NCI-H526 treated with DMSO at 0.1 percent for 48 hours (cell line): ENCODE measurements around the gene NELL2.
"Not testable (repeated sequence)": the region's sequence is repeated elsewhere in the genome, so short reads cannot be mapped to it uniquely, and the experiment has no call there.

Experiments used
- DNase-seq: peaks from one replicate; lab custom pipeline; 2025; lab: John Stamatoyannopoulos, UW

Gene NELL2

DNA sequence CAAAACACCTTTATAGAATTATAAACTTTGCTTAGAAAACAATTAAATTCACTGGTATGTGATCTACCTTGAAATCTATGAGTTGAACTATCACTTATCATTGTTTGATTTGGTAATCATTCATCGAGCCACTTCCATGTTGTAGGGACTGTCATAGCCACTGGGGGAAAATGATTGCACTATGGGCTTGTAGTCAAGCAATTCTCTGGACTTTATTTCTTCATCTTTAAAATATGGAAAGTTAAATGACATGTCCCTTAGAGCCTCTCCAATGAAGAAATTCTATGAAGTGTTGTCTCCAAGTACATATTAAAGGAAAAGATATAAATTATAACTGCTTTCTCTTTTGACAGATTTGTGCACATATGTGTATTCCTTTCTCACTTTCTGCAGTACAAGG is 97.3 kb downstream of the NELL2 start:
- DNase-seq: no peak

DNA sequence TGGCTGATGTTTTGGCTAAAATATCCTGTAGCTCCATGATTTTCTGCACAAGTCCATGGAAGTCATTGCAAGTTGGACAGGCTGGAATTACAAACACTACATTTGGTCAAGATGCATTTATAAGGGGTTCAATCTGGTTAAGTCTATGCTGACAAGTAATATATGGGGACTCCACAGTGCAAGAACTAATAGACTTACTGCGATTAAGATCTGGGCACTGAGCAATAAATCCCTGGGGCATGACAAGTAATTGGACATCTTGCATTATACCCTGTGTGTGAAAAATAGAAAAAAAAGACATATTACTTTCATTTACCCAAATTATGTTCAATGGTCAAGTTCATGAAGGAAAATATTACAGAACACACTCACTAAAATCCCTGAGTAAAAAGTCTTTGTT is 99.1 kb downstream of the NELL2 start:
- no peak for DNase-seq

DNA sequence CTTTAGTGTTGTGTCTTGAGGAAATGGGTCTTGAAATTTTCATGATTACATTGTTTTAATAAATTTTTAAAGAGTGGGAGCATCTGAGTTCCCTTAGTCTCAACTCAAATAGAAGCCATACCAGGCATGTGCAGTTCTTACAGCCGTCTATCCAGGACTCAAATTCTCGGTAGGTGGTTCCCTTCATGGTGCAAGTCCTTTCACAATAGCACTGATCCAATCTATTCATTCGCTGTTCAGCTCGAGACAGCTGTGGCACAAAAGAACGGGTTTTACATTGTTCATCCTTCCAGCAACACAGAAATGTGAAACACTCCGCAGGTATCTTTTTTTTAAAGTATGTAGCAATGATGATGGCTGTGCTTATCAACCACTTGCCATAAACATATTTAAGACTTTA is 100.2 kb downstream of the NELL2 start:
- DNase-seq: no peak

DNA sequence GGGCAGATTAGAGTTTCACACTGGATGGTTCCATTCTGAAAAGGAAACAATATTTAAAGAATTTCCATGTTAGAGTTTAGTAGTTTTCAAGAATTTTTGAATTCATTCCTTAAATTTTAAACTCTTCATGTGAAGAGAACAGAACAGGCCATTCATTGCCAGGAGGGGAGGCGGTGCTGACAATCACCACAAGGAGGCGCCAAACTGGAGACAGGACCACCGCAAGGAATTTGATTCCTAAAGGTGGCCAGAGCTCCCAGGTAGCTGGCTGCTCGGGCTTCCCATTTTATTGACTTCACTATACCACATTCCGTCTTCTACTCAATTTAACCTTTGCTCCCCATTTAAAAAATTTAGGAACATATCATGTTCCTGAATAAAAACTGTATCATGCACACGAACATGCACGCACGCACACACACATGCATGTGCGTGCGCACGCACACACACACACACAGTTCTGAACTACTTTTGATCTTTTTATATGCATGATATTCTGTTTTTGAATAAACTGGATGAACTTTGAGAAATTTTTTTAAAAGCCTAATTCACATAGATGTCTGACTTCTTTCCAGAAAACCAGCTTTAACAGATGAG is 101.2 kb downstream of the NELL2 start:
- peak; percentile 6 for DNase-seq

DNA sequence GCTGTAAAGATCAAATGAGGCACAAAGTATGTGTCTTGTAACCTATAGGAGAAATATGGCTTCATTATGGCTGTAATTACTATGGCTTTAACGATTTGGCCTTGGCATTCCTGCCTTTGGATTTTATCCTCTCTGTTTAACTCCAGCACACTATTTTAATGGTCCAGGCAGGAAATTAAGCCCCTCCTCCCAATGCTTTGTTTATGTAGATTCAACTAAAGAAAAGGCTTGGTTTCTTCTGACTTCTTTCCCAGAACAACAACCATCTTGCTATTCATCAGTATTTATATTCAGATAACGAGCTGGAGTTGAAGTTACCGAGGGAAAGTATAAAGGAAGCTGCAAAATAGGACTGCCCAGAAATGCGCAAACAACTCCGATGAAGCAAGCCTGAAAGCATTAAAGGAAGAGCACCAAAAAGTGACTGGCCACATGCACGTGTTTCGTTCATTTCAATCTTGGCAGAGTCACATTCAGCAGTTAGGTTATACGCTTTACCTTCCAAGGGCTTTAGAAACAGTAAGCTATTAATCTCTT is 104.6 kb downstream of the NELL2 start:
- DNase-seq: no peak

DNA sequence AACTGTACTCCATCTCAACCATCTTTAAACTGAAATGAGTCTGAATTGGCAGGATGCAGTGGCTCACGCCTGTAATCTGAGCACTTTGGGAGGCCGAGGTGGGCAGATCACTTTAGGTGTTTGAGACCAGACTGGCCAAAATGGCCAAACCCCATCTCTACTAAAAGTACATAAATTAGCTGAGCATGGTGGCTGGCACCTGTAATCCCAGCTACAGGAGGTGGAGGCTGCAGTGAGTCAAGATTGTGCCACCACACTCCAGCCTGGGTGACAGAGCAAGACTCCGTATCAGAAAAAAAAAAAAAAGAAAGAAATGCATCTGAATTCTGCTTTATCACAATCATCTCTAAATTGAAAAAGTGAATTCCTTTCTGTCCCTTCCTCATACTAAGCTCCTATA is 110.3 kb downstream of the NELL2 start:
- DNase-seq: no peak

DNA sequence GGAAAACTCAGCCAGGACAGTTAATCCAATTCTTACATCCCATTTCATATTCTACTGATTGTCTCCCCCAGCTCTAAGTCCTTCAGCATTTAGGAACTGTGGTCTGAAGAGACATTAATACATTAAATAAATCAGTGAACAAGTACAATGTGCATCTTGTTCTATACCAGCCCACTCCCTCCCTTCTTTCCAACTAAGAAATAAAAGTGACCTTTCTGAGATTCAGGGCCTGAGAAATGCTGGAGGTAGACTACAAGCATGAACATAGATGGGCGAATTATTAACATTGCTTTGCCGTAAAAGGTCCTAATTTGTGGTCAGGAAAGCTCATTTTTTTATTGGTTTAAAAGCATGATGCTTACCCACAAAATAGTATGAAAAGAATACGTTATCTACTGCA is 113.1 kb downstream of the NELL2 start:
- DNase-seq: no peak

DNA sequence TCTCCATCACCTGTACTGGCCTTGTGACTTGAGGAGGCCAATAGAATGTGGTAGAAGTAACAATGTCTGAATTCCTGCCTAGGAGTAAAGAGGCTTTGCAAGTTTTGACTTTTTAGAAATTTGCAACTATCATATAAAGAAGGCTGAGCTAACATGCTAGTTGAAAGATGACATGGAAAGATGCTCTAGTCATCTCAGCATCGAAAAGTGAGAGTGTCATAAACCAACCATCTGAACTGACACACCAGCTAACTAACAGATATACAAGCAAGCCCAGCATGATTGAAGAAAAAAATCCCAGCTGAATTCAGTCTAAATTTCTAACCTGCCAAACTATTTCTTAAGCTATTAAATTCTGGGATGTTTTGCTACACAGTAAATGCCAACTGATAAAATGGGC is 116.8 kb downstream of the NELL2 start:
- no peak for DNase-seq

DNA sequence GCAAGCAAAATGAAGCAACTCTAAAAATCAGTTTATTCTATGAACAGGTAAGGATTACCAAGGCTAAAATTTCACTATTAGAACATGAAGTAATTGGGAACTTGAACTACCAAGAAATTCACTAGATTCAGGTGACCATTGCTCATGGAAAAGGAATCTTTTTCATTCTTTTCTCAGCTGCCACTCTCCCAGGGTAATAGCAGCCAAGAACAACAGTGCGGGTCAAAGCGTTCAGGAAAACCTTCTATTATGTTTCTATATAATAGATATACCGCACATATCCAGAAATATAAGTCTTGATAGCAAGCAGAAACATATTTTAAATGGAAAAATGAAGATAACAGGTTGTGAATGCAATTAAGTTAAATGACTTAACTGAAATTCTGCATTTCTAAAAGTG is 125.6 kb downstream of the NELL2 start:
- DNase-seq: no peak

DNA sequence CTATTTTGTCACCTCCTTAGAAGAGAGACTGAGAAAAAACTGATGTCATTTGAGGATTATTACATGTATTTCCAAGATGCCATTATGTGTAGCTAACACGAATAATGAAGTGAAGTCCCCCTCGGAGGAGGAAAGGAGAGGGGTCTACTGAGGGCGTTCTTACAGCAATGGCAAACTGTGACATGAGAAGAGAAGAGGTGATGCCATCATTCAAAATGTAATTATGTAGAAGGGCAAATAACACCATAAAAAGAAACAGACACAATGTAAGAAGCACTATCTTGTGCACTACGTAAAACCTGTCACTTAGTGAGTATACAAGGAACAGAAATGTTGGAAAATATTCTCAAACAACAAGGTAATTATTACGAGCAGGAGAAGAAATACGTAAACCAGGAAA is 126.5 kb downstream of the NELL2 start:
- DNase-seq: no peak

DNA sequence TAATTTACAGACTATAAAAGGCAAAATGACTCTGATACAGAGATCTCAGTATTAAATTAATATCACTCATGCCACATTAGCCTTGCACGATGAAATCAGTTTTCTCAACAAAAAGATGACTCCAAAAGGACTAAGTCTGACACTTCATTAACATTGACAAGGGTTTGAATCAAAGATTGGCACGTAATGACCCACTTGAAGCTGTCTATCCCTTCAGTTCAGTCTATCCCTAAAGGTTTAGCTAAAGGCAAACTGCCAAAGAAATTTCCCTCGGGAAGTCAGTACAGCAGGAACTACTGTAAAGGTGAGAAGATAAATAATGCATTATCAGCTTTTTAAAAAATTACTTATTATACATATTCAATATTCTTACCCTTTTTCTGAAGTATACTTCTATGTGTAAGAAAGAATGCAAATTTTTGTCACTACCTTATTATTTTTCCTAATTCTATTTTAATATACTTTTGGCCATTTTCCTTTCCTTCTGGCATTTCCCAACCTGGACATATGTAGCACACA is 127.1 kb downstream of the NELL2 start:
- DNase-seq: no peak

DNA sequence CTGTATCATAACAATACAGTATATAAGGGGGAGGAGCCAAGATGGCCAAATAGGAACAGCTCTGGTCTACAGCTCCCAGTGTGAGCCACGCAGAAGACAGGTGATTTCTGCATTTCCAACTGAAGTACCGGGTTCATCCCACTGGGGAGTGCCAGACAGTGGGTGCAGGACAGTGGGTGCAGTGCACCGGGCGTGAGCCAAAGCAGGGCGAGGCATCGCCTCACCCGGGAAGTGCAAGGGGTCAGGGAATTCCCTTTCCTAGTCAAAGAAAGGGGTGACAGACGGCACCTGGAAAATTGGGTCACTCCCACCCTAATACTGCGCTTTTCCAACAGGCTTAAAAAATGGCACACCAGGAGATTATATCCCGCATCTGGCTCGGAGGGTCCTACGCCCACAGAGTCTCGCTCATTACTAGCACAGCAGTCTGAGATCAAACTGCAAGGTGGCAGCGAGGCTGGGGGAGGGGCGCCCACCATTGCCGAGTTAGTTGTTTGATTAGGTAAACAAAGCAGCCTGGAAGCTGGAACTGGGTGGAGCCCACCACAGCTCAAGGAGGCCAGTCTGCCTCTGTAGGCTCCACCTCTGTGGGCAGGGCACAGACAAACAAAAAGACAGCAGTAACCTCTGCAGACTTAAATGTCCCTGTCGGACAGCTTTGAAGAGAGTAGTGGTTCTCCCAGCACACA is 134.7 kb downstream of the NELL2 start:
- not testable (repeated sequence) for DNase-seq

DNA sequence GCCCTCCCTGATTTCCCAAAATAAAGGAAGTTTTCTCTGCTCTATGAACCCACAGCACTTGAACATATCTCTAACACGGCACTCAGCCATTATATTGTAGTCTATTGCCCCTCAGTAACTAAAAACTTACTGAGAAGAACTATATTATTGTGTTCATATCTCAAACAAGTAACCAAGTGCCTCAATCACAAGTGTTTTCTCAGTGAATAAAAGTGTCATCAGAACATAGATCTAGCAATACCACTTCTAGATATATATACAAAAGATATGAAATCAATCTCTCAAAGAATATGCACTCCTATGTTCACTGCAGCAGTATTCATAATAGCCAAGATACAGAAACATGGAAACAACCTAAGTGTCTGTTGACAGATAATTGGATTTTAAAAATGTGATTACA is 138.1 kb downstream of the NELL2 start:
- DNase-seq: no peak

DNA sequence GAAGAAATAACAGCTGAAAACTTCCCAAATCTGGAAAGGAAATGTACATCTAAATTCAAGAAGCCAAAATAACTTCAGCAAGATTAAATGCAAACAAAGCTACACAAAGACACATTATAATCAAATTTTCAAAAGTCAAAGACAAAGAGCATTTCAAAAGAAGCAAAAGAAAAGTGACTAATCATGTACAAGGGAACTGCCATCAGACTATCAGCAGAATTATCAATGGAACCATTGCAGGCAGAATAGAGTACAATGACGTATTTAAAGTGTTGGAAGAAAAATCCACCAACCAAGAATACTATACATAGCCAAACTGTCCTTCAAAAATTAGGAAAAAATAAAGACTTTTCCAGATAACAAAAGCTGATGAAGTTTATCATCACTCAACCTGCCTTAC is 147.5 kb downstream of the NELL2 start:
- no peak for DNase-seq

DNA sequence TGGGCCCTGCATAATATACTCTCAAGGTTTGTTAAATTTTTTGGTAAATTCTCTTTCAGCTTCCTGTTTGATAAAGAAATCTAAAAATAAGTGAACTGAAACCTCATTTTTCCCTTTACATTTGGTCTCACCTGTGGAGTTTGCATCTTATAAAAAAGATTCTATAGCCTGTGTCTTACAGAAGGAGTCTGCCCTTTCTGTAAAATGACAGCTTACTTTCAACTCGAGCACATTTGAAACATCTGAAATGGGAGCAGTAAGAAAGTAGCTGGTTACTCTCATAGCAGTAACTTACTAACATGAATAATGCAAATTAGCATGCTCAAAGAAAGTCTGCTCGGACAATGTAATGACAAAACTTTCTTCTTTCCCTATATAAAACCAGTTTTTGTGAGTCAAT is 155.8 kb downstream of the NELL2 start:
- no peak for DNase-seq

DNA sequence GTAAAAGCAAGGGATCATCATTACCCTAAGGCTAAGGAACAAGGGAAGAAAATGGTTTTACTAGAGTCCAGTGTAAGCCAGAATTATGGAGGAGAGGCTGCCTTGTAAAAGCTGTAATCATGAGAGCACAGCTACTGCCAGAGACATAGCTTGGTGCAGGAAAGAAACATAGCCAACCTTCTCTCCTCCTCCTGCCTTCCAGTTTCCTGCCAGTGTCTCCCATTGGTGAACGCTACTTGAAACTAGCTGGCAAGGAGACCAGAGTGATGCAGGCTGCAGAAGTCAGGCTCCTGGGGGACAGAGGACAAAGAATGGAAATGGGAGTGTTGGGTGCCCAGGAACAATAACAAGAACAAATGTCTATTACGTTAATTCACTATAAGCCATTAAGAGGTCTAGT is 158.5 kb downstream of the NELL2 start:
- no peak for DNase-seq

DNA sequence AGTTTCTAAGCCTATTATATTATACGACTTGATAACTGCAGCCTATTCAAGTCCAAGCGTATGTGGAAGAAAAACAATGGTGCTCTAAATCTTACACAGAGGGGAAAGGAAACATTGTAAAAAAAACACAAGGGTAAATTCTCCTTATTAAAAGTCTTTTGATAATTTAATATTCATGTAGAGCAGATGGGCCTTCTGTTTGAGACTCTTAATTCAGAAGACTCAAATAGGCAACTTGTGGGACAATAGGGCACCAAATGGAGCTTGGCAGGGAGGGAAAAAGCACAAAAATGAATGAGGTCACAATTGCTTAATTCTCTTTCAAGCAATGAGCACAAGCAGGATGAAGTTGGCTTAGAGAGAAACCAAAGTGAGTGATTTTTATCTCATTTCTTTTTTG is 159.4 kb downstream of the NELL2 start:
- DNase-seq: no peak

DNA sequence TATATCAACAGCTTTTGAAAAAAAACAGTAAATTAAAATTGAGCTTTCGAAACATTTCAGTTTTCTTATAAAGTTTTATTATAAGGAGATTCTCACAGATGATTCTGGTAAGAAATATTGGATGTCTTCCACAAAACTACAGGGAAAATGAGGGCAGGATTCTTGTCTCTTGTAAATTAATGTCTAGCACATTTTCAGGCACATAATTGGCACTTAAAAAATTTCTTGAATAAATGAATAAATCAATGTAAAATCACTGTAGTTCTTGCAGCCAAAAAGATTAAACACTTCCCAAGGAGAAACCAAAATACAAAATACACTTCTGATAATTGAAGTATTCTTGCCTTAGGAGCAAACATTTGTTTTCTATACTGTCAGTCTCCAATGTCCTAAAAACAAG is 164.4 kb downstream of the NELL2 start:
- no peak for DNase-seq

DNA sequence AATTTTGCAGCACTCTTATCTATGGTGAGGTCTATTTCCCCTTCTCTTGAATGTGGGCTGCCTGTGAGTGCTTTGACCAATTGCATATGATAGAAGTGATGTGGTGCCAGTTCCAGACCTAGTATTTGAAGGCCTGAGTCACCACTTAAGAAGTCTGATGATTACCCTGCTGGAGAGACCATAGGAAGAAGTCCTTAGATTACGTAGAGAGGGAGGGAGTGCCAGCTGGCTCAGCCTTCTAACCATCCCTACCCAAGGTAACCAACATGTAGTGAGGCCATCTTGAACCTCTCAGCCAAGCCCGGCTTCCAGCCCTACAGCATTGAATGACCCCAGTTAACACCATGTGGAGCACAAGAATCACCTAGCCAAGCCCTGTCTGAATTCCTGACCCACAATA is 166.9 kb downstream of the NELL2 start:
- no peak for DNase-seq

DNA sequence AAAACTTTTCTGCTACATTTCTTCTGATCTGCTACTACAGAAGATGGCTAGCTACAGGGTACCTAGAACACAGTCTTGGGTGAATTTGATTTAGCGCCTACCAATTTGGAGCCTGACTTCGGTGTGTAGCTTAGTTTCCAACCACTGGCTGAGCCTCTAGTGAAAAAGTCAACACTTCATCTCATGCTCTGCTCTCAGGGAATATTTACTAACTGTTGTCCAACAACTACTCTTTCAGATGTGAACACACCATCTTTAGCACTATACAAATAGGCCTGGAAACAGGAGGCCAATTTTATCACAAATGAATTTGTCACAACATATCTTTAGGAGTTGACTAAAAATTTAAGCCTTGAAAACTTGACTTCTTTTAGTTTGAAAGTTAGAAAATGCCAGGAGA is 167.9 kb downstream of the NELL2 start:
- no peak for DNase-seq

DNA sequence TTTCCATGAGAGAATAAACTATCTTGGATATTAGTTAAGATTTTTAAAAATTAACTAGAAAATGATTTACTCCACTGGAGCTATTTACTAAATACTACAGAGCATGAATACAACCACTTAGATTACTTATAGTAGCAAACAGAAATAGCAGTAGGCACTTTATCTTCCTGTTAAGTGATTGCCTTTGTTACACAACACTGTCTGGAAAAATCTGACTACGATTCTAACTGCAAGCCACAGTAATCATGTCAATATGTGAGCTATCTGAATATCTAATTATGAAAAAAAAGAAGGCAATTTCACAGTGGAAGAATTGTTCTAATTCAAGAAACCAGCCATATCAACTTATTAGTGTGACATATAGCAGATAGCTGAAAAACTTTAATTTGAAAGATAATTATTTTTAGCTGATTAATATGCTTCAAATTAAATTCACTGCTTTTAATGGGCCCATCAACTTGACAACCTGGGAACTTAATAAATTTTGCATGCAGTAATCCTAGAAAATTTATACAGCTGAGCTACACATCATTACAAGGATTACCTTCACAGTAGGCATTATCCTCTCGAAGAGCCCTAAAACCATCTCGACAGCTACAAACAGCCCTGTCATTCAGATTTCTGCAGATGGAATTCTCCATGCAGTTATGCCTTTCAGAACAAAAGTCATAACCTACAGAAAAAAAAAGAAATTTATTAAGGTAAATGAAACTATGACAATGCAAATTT is 172.8 kb downstream of the NELL2 start:
- DNase-seq: no peak

DNA sequence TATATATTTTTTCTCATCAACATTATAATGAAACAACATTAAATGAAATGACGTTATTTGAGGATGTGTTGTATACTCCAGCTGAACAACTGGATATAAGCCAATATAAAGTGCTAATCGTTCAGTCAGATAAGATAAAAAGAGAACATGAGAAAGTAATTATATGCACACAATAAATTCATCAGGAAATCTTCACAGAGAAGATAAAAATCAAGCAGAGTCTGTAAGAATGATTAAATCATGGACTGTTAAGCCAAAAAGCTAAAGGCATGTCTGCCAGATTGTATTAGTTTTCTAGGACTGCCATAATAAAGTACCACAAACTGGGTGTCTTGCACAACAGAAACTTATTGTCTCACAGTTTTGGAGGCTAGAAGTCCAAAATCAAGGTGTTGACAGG is 178.6 kb downstream of the NELL2 start:
- DNase-seq: no peak

DNA sequence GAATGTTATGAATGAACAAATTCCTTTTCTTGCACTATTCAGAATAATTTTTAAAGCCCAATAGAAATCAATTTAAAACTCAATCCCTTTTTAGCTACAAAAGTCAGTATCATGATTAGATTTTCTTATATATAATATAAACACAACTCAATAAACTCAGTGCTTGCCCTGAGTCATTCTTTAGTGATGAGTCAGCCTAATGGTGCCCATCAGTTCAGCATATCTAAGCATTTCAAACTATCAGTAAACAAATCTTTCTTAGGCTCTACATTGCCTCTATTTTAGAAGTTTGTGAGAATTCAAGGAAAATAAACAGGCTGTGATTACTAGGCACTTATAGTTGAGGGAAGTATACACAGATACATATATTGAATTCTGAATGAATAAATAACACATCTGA is 179.6 kb downstream of the NELL2 start:
- DNase-seq: no peak
